ENCODE results near the gene GDF11.

DNA sequence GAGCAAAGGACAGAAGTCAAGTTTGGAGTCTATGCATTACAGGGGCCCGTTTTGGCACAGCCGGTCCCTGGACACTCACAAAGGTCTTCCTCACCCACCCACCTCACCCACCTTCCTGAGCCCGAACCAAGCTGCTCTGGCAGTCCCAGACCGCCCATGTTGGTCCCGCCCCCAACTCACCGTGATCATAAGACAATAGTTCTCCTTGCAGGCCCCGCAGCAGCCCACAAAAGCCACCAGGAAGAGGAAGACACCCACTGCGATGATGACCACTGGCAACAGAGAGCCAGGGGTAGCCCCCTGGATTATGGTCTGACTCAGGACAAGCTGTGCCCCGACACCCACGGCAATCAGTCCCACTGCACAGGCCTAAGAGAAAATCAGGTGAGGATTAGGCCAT is 16.0 kb upstream of the GDF11 start:
- TF ChIP-seq CTCF (IDR thresholded peaks at IDR 0.05; ENCODE audit: low read length): no peak
- TF ChIP-seq EZH2 (IDR thresholded peaks at IDR 0.05; ENCODE audit: borderline replicate concordance, low read length): no peak
